B cell (primary cell): ENCODE data around the gene FZD2. TPM values are rescaled to one million over a fixed set of nuclear protein-coding genes. Genes with fewer than 3 reads are reported as not detected.

Experiments
- ATAC-seq: fragments of 200-7000 bp; cut with Tn5 transposase; one replicate; pipeline ENCODE4 v1.10.0; 2021; ENCODE audit warnings: low read depth, mild to moderate bottlenecking, moderate number of reproducible peaks, moderate library complexity
- CTCF ChIA-PET: fragments of 350-600 bp; sonication (Branson Sonifier 250); formaldehyde crosslinking; loops from one replicate; lab custom pipeline; 2021; ENCODE audit warnings: antibody characterized with exemption, inconsistent platforms; lab: Charles Lee
- POLR2A ChIA-PET: fragments of 350-600 bp; sonication (Branson Sonifier 250); formaldehyde crosslinking; loops from one replicate; lab custom pipeline; 2021; ENCODE audit warnings: antibody characterized with exemption; lab: Charles Lee
- DNase-seq: peaks from one replicate; pipeline ENCODE4 v3.0.0; 2013
- H2AFZ ChIP-seq: 2 replicates; pipeline ENCODE4 v1.6.1; 2012; ENCODE audit warnings: mild to moderate bottlenecking, low read depth, low read length; ENCODE audit not compliant: insufficient read depth, poor library complexity, severe bottlenecking
- H3K27ac ChIP-seq, 2 donors: 1 replicate in 1 of 2; 2 replicates in 1 of 2; pipeline ENCODE4 v1.5.1; 2012 to 2013; ENCODE audit warnings: low read length in 2 of 2, mild to moderate bottlenecking in 2 of 2, moderate library complexity in 1 of 2
- H3K27me3 ChIP-seq, 4 experiments: fragments of 200-600 bp in 1 of 4; sonication (generic) in 1 of 4; replicated peaks in 1 of 4; 1 replicate in 2 of 4; 2 replicates in 2 of 4; pipeline versions ENCODE4 v1.6.1 to v1.7.0; 2013 to 2016; ENCODE audit warnings: low read length in 3 of 4, mild to moderate bottlenecking in 2 of 4, mixed read lengths in 1 of 4, moderate library complexity in 1 of 4; ENCODE audit not compliant: insufficient read depth in 4 of 4, control insufficient read depth in 3 of 4; ENCODE audit errors: control extremely low read depth in 1 of 4
- H3K36me3 ChIP-seq, 2 experiments: replicated peaks in 1 of 2; 1 replicate in 1 of 2; 2 replicates in 1 of 2; pipeline versions ENCODE4 v1.6.1 to v1.7.1; 2013; ENCODE audit warnings: low read length in 1 of 2; ENCODE audit not compliant: insufficient read depth in 2 of 2, control insufficient read depth in 1 of 2; ENCODE audit errors: control extremely low read depth in 1 of 2, extremely low read depth in 1 of 2
- H3K4me1 ChIP-seq, 2 donors: fragments of 200-600 bp in 1 of 2; sonication (generic) in 1 of 2; 1 replicate in 1 of 2; 2 replicates in 1 of 2; pipeline versions ENCODE4 v1.5.1 to v1.6.1; 2013 to 2017; ENCODE audit warnings: low read length in 2 of 2; ENCODE audit not compliant: control insufficient read depth in 2 of 2, insufficient read depth in 2 of 2
- H3K4me2 ChIP-seq: replicated peaks from 2 replicates; pipeline ENCODE3; 2012; ENCODE audit warnings: mild to moderate bottlenecking, low read depth, low read length; ENCODE audit not compliant: poor library complexity, severe bottlenecking
- H3K4me3 ChIP-seq, 5 experiments: fragments of 200-600 bp in 1 of 5; sonication (generic) in 1 of 5; 1 replicate in 3 of 5; 2 replicates in 2 of 5; pipeline versions ENCODE4 v1.5.1 to v1.7.0; 2011 to 2016; ENCODE audit warnings: low read length in 4 of 5, mild to moderate bottlenecking in 4 of 5, low read depth in 2 of 5, control low read depth in 1 of 5, moderate library complexity in 1 of 5; ENCODE audit not compliant: insufficient read depth in 1 of 5; ENCODE audit errors: control extremely low read depth in 1 of 5, extremely low read depth in 1 of 5
- H3K79me2 ChIP-seq: fragments of 200-600 bp; sonication (generic); one replicate; pipeline ENCODE4 v1.6.0; 2016; ENCODE audit warnings: low read length; ENCODE audit not compliant: control insufficient read depth, insufficient read depth
- H3K9ac ChIP-seq: fragments of 200-600 bp; sonication (generic); 2 replicates; pipeline ENCODE4 v1.6.1; 2017; ENCODE audit warnings: mild to moderate bottlenecking, low read length, moderate library complexity
- H3K9me3 ChIP-seq, 3 donors: one replicate each; pipeline versions ENCODE4 v1.6.1 to v1.7.1; 2013; ENCODE audit warnings: low read length in 2 of 3; ENCODE audit not compliant: control insufficient read depth in 2 of 3, insufficient read depth in 1 of 3; ENCODE audit errors: control extremely low read depth in 1 of 3
- H4K20me1 ChIP-seq: 2 replicates; pipeline ENCODE4 v1.6.0; 2012; ENCODE audit warnings: mild to moderate bottlenecking, low read length; ENCODE audit not compliant: insufficient read depth, control insufficient read depth, poor library complexity, severe bottlenecking
- H3K27ac Mint-ChIP-seq: one replicate; pipeline ENCODE4 v1.8.0; 2021; ENCODE audit warnings: mixed read lengths
- H3K27me3 Mint-ChIP-seq: one replicate; pipeline ENCODE4 v1.8.0; 2021; ENCODE audit warnings: mixed read lengths
- H3K4me1 Mint-ChIP-seq: one replicate; pipeline ENCODE4 v1.8.0; 2021; ENCODE audit warnings: mixed read lengths
- H3K4me3 Mint-ChIP-seq: one replicate; pipeline ENCODE4 v1.8.0; 2021; ENCODE audit warnings: mixed read lengths
- H3K9me3 Mint-ChIP-seq: one replicate; pipeline ENCODE4 v1.8.0; 2022; ENCODE audit warnings: mixed read lengths; ENCODE audit not compliant: insufficient read depth
- EZH2 ChIP-seq: IDR thresholded peaks from 2 replicates; pipeline ENCODE4 v1.6.1; 2012; ENCODE audit warnings: borderline replicate concordance, low read depth, mild to moderate bottlenecking, moderate library complexity, low read length; ENCODE audit not compliant: insufficient read depth, poor library complexity, severe bottlenecking
- WGBS: methylation state at CpG from one replicate; pipeline ENCODE4 v1.1.5; 2013; ENCODE audit warnings: missing lambda C conversion rate; ENCODE audit not compliant: insufficient coverage; 5-methylcytosine and 5-hydroxymethylcytosine counted together
- intact Hi-C: fragments of 100-400 bp; cut with micrococcal nuclease; formaldehyde crosslinking; loops from one replicate; pipeline ENCODE4 v1.10.0; 2022
- polyA plus RNA-seq: library from polyadenylated mRNA; depleted of rRNA; stranded (reverse); fragments of >200 nt; gene quantifications from 2 replicates; pipeline ENCODE4 v1.2.3, GENCODE V29; 2012
- total RNA-seq, 2 donors: library from RNA; stranded (reverse); fragments of 120-200 nt in 1 of 2; gene quantifications; 1 replicate in 1 of 2; 2 replicates in 1 of 2; pipeline versions ENCODE4 v1.2.3 to v1.2.4, GENCODE V29; 2013 to 2022
- TF ChIP-seq, protein P1 (sequence below): fragments of 200-600 bp; IDR thresholded peaks from one replicate; pipeline ENCODE4 v1.8.0; 2022; ENCODE audit warnings: antibody characterized with exemption, mild to moderate bottlenecking

FZD2 gene
- total and polyA plus RNA-seq, 2 donors (not counting 1 experiment from before 2014, with no cell fraction given): 1.6 to 2.5 TPM

DNA sequence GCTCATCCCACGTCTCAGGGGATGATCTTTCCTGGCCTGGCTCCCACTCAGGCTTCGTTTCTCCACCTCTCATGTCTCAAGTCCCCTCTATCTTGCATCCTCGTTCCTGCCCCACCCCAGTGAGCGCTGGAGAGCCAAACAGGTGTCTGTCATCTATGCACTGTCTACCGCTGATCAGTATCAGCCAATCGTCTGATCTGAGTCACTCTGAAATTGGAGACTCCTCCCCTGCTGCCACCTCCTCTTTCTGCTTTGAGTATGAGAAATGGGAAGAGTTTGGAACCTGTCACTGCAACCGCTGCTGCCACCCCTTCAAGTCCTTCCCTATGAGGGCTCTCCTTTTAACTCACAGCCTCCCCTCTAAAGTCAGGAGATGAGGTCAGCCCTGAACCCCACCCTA is 28.0 kb downstream of the FZD2 start:
- no peaks in the 10 kb centered on the region for H3K36me3 ChIP-seq
- ChIA-PET POLR2A (no interaction called here), CTCF (no interaction called here)
- H4K20me1 ChIP-seq: no peaks in the 10 kb centered on the region
- Mint-ChIP-seq H3K27ac (no peak overlapping the region), H3K27me3 (peaks cover 15% of the 10 kb centered on the region), H3K9me3 (no peaks in the 10 kb centered on the region), H3K4me1 (no peaks in the 10 kb centered on the region), H3K4me3 (no peak overlapping the region)
- no peak overlapping the region for H3K27ac ChIP-seq
- ATAC-seq: no peak
- no peak overlapping the region for H3K4me3 ChIP-seq
- peaks cover 0 to 3% (median 0%) of the 10 kb centered on the region in 4 experiments for H3K27me3 ChIP-seq
- no peak for DNase-seq
- TF ChIP-seq EZH2: no peak
- TF ChIP-seq, protein P1, sequence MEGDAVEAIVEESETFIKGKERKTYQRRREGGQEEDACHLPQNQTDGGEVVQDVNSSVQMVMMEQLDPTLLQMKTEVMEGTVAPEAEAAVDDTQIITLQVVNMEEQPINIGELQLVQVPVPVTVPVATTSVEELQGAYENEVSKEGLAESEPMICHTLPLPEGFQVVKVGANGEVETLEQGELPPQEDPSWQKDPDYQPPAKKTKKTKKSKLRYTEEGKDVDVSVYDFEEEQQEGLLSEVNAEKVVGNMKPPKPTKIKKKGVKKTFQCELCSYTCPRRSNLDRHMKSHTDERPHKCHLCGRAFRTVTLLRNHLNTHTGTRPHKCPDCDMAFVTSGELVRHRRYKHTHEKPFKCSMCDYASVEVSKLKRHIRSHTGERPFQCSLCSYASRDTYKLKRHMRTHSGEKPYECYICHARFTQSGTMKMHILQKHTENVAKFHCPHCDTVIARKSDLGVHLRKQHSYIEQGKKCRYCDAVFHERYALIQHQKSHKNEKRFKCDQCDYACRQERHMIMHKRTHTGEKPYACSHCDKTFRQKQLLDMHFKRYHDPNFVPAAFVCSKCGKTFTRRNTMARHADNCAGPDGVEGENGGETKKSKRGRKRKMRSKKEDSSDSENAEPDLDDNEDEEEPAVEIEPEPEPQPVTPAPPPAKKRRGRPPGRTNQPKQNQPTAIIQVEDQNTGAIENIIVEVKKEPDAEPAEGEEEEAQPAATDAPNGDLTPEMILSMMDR: no peak
- no peaks in the 10 kb centered on the region for H3K9me3 ChIP-seq
- 83% methylated on average over 4 of the region's 7 CpGs for WGBS
- H3K4me1 ChIP-seq: no peaks in the 10 kb centered on the region
- no peaks in the 10 kb centered on the region for H3K79me2 ChIP-seq
- no peak overlapping the region for H3K9ac ChIP-seq
- H3K4me2 ChIP-seq: no peak overlapping the region
- H2AFZ ChIP-seq: no peak overlapping the region
- intact Hi-C loops: no loop called here

DNA sequence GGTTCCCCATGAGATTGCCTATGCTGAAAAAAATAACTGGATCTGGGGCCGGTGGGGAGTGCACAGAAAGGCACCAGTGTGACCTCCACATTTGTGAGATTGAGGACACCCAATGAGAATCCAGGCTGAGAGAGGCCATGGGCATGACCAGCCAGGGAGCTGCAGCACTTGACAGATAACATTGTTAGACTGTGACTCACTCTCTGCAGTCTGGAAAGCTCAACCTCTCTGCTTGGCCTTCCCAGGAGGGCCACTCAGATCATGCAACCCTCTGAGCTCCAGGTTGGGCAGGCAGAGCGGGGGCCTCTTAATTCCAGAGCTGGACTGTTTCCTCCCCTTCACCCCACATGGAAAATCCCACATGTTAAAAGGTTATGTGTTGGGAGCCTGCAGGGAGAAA is 30.1 kb downstream of the FZD2 start:
- Histone ChIP-seq H3K4me2 (no peak overlapping the region), H3K79me2 (no peaks in the 10 kb centered on the region), H3K9ac (no peak overlapping the region), H2AFZ (no peak overlapping the region), H3K4me1 (no peaks in the 10 kb centered on the region), H3K9me3 (no peaks in the 10 kb centered on the region), H4K20me1 (no peaks in the 10 kb centered on the region), H3K27ac (no peak overlapping the region), H3K4me3 (no peak overlapping the region), H3K27me3 (no peaks in the 10 kb centered on the region), H3K36me3 (no peaks in the 10 kb centered on the region)
- ChIA-PET POLR2A (no interaction called here), CTCF (interaction anchor here (1.2 kb wide), 1 partner anchor 69 kb away, joined by 3 read pairs; no protein-coding TSS in a partner anchor)
- ATAC-seq (no peak), DNase-seq (no peak)
- Mint-ChIP-seq H3K27me3 (peaks cover 6% of the 10 kb centered on the region), H3K4me1 (no peaks in the 10 kb centered on the region), H3K9me3 (no peaks in the 10 kb centered on the region), H3K4me3 (no peak overlapping the region), H3K27ac (no peak overlapping the region)
- TF ChIP-seq EZH2: no peak
- TF ChIP-seq, protein P1: no peak
- 78% methylated on average over 1 of the region's 2 CpGs for WGBS
- intact Hi-C loops: no loop called here
